Measurements from ENCODE around the gene FRMD3.

The FRMD3 gene

GRCh38 chr9:83327323-83327722, 210.9 kb downstream of the FRMD3 start:
- DNase-seq: no peak

GRCh38 chr9:83323148-83323547, 215.1 kb downstream of the FRMD3 start:
- no peak for DNase-seq

GRCh38 chr9:83322438-83322837, 215.8 kb downstream of the FRMD3 start:
- no peak for DNase-seq

DNA sequence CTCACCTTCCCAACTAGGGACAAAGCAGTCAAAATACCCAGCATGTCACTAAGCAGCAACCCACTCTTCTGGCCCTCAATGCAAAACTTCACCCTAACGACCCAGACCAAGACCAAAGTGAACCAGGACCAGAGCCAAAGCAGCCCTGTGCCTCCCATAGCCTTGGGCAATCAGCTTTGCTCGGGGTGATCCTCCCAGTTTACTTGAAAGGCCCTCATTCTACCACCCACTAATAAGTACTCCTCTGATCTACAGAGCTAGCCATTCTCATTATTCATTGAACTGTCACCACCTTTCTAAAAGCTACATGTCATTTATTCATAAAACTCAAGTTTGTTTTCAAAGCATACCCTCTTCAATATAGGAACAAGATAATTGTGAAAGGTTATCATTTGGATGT, 221.0 kb downstream of the FRMD3 start:
- no peak for DNase-seq

DNA sequence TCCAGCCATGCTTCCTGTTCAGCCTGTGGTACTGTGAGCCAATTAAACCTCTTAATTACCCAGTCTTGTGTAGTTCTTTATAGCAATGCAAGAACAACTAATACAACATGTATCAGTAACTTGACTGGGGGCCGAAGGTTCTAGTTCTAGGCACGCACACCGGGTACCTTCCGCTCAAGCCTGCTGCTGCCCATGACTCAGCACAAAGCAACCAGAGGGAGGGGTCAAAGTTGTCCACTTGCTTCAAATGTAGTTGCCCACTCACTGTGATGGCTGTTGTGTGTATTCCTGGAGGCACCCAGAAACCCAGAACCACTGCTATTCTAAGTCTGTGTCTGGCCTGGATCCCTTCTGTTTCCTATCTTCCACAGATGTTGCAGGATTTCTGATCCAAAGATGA, 222.6 kb downstream of the FRMD3 start:
- DNase-seq: no peak

GRCh38 chr9:83313781-83314180, 224.4 kb downstream of the FRMD3 start:
- no peak for DNase-seq

DNA sequence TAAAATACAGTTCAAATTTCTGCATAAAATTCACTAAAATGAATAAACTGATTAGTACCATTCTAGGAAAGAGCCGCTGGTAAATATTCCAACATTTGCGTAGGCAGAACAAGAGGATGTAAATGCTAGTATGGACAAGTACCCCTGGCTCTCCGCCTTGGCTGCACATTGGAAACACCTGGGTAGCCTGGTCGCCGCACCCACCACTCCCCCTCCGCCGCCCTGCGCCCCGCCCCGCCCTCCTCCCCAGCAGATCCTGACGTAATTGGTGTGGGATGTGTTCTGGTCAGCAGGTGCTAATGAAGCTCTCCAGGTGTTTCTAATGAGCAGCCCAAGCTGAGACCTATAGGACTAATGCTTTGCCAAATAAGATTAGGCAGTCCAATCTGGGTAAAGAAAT, 225.7 kb downstream of the FRMD3 start:
- DNase-seq: no peak

DNA sequence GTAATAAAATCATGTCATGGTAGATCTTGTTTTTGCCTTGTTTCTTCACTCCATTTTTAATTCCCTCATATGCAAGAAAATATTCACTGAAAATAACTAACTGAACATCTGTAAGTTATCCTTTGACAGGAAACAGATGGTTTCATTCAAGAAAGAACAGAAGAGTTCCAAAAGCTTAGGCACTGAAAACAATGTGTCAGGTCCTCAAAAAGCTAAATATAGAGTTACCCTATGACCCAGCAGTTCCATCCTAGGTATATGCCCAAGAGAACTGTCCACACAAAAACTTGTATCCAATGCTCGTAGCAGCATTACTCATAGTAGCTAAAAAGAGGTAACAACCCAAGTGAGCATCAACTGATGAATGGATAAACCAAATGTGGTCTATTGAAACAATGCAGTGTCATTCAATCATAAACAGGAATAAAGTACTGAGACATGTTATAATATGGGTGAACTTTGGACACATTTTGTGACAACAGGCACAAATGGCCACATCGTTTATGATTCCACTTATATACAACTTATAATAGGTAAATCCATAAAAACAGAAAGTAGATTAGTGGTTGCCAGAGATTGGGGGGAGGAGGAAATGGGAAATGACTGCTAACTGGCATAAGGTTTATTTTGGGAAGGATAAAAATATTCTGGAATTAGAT, 231.0 kb downstream of the FRMD3 start:
- DNase-seq: no peak

- DNase-seq: no peak
Measured at GRCh38 chr9:83304686-83305085, 233.5 kb downstream of the FRMD3 start.

- no peak for DNase-seq
Measured at GRCh38 chr9:83299571-83299970, 238.6 kb downstream of the FRMD3 start.

GRCh38 chr9:83299094-83299493, 239.1 kb downstream of the FRMD3 start:
- DNase-seq: no peak

DNA sequence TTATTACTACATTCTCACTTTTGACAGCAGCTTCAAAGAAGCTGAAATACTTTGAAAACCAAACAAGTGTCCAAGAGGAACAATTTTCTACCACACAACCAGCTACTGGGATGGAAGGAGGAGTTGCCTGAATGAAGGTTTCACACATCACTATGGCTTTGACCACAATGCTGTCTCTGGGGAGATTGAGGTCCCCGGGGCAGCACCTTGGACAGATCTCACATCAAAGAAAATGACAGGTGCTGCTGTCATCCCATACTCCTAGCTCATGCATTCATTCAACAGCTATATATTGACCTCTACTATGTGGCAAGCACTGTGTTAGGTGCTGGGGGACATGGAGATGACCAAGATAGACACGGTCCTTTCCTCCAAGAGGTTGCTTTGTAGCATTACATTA, 242.1 kb downstream of the FRMD3 start:
- DNase-seq: no peak

DNA sequence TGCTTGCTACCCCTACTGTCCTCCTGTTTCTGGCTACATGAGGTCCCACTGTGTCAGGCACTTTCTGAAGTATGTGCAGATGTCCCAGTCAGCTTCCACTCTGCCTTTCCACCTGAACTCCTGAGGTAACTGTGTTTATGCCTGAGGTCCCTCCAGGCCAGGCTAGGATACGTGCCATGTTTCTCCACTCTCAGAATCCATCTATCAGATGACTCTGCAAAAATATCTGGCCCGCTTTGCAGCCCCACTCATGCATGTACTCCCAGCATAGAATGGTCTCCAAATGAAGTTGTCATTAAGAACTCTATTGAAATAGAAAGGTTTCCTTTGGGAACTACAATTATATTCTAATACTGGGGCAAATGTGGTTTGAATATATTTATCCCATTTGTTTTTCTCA, 243.4 kb downstream of the FRMD3 start:
- DNase-seq: no peak

DNA sequence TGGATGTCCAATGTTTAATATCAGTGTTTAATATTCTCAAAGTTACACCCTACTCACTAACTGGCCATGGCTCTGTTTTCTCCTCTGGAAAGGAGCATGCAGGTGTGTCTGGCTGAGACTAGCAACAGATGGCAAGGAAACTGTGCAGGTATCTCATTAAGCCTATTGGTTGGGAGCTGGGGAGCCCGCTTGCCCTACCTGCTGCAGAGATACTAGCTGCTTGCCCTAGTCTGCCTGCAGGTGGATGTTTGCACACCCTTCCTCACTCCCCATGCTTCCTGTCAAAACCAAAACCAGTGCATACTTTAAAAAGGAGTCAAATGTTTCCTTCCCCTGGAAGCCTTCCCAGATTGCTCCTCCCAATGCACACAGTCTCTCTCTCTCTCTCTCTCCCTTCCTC, 247.0 kb downstream of the FRMD3 start:
- no peak for DNase-seq

DNA sequence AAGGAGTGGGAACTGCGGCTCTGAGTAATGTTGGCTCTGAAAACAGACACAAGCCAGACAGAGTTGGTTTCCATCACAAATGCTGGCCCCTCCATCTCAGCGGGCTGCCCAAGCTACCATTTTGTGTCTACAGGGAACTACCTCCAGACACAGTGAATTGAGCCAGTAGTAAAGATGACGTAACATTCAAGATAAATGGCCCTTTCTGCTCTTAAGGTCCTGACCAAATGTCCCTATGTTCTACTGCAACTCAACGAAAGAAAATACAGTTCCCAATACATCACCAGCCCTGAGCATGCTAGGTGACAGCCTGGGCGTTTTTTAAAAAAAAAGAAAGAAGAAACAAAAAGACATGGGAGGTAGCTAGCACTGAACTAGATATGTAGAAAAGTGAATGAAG, 247.5 kb downstream of the FRMD3 start:
- no peak for DNase-seq

- DNase-seq: peak; percentile 32
Measured at GRCh38 chr9:83287021-83287420, 251.2 kb downstream of the FRMD3 start.

DNA sequence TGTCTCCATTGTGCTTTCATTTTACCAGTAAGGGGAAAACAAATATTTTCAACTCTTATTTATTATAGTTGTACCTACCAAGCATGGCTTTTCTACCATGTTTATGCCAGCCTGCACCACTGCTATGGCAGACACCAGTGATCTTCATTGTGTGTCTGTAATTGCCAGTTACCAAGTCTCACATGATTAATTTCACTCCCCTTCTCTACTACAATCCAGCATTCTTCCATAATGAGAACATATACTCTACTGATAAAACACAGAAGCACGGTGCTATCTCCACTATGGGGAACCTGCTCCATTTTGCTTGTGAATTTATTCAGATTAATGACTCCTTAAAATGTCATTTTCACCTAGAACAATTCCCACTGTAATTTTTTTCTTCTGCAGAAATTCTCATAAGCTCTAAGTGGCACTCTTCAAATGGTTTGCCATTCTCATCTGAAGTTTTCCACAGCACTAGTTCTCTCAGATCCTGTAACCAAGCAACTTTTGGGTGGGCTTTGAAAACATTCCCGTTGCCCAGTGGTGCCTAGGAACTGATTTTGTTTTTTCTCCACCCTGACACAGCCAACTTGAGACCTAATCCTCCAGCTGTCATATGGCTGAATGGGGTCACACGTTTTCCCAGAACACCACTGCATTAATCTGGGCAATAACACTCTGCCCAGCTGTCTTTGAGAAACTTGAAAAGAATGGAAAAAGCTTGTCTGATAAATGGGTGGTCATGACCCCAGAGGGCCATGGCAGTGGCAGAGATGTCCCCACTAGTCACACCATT, 252.6 kb downstream of the FRMD3 start:
- DNase-seq: peak; percentile 40

DNA sequence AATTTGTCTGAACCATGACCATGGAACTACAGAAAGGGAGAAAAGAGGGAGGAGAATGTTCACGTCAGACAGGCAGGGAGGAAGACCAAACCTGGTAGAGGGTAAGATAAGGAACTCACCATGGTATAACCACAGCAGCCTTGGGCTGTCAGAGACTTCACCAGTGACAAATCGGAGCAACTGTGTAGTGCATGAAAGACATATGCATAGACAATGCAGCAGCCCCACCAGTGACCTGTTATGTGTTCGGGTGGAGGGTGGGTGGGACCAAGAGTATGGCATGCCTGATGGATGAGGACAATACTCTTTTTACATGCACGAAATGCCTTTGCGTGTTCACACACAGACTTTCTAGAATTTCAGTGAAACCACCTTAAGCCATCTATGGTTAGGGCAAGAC, 253.5 kb downstream of the FRMD3 start:
- no peak for DNase-seq

GRCh38 chr9:83283528-83283927, 254.7 kb downstream of the FRMD3 start:
- DNase-seq: no peak

- DNase-seq: no peak
Measured at GRCh38 chr9:83281306-83282255, 256.6 kb downstream of the FRMD3 start.

GRCh38 chr9:83280790-83281189, 257.4 kb downstream of the FRMD3 start:
- no peak for DNase-seq

- no peak for DNase-seq
Measured at GRCh38 chr9:83280268-83280667, 257.9 kb downstream of the FRMD3 start.

- DNase-seq: no peak
Measured at GRCh38 chr9:83274787-83275186, 263.4 kb downstream of the FRMD3 start.

DNA sequence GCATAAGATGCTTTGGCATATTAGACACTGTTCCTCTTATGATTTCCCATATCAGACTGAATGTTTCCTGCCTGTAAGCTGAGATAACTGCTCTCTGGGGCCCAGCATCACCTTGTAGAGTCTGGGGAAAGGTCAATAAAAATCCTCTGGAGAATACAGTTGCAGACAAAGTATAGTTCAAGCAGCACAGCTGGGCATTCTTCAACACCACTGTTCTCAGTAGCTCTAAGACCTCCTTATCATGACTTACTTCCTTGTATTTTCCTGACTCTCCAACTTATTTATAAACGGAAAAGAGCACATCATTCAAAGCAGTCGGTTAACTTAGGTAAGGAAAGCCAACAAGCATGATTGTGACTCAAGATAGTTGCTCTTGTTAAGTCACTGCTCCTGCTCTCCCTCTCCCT, 266.5 kb downstream of the FRMD3 start:
- DNase-seq: no peak
